Stimulated activated CD4-positive, alpha-beta T cell treated with anti-CD3 and anti-CD28 coated beads, Interleukin-12 subunit alpha, Interleukin-12 subunit beta, amount 100 ng/mL, for 48 hours (primary cell): Measurements from ENCODE around the gene F8.
"Not testable (repeated sequence)": the region's sequence is repeated elsewhere in the genome, so short reads cannot be mapped to it uniquely, and the experiment has no call there.

Experiments
- DNase-seq, 3 donors: peaks; one replicate each; pipeline ENCODE4 v3.0.0-alpha.2; 2020; ENCODE audit warnings: low read depth in 2 of 3, low spot score in 1 of 3

Gene F8

GRCh38 chrX:154885549-154885948 is 137.0 kb downstream of the F8 start:
- not testable (repeated sequence) for DNase-seq

GRCh38 chrX:154885057-154885456 is 137.5 kb downstream of the F8 start:
- not testable (repeated sequence) for DNase-seq

- not testable (repeated sequence) for DNase-seq
Measured at GRCh38 chrX:154884069-154884468, 138.5 kb downstream of the F8 start.

GRCh38 chrX:154873329-154873728 is 149.2 kb downstream of the F8 start:
- no peak for DNase-seq

GRCh38 chrX:154868522-154868921 is 154.0 kb downstream of the F8 start:
- not testable (repeated sequence) for DNase-seq

GRCh38 chrX:154855256-154855655 is 167.3 kb downstream of the F8 start:
- no peak for DNase-seq

GRCh38 chrX:154850957-154851611 is 171.4 kb downstream of the F8 start:
- no peak for DNase-seq

- DNase-seq, result no peak
Measured at GRCh38 chrX:154840856-154841255, 181.7 kb downstream of the F8 start.

GRCh38 chrX:154836163-154836562 is 186.4 kb downstream of the F8 start:
- no peak for DNase-seq

GRCh38 chrX:154834562-154834961 is 188.0 kb downstream of the F8 start, which contains the start of gene SMIM9:
Gene SMIM9, minus strand, starts transcription at chrX:154834662. Its CDS starts 3,806 bp downstream, at chrX:154830856.
- DNase-seq, result no peak

GRCh38 chrX:154833746-154834274 is 188.7 kb downstream of the F8 start:
- DNase-seq, result no peak

- no peak for DNase-seq
Measured at GRCh38 chrX:154829926-154830442, 192.5 kb downstream of the F8 start.

GRCh38 chrX:154829134-154829533 is 193.4 kb downstream of the F8 start:
- DNase-seq, result no peak

GRCh38 chrX:154828016-154828408 is 194.5 kb downstream of the F8 start:
- no peak for DNase-seq

- DNase-seq, result no peak
Measured at GRCh38 chrX:154827194-154828015, 195.1 kb downstream of the F8 start.

GRCh38 chrX:154825586-154825985 is 196.9 kb downstream of the F8 start:
- not testable (repeated sequence) for DNase-seq

- no peak for DNase-seq
Measured at GRCh38 chrX:154824638-154825037, 197.9 kb downstream of the F8 start.

- no peak for DNase-seq
Measured at GRCh38 chrX:154822029-154822428, 200.5 kb downstream of the F8 start.

GRCh38 chrX:154821523-154821922 is 201.0 kb downstream of the F8 start:
- no peak for DNase-seq

GRCh38 chrX:154819771-154820341 is 202.7 kb downstream of the F8 start:
- no peak for DNase-seq

- no peak for DNase-seq
Measured at GRCh38 chrX:154818916-154819770, 203.4 kb downstream of the F8 start.
